RWPE1 (cell line): Measurements from ENCODE around the gene RPS6KA6.

Experiments
- CTCF ChIA-PET: fragments of 350-600 bp; sonication (Branson Sonifier 250); formaldehyde crosslinking; extraction: SDS; loops from one replicate; lab custom pipeline; 2021; lab: Yijun Ruan, JAX
- POLR2A ChIA-PET: fragments of 400-600 bp; formaldehyde crosslinking; extraction: SDS; loops from one replicate; lab custom pipeline; 2020; ENCODE audit warnings: antibody characterized with exemption; ENCODE audit not compliant: low non-redundant PET; lab: Yijun Ruan, JAX
- DNase-seq: peaks from one replicate; pipeline ENCODE4 v3.0.0; 2012; ENCODE audit warnings: low spot score
- H3K27ac ChIP-seq: fragments of 450-650 bp; 2 replicates; pipeline ENCODE4 v1.5.1; 2017
- TF ChIP-seq, protein P1 (sequence below): fragments of 450-650 bp; conservative IDR thresholded peaks from 2 replicates; pipeline ENCODE4 v1.5.1; 2017; ENCODE audit warnings: low read depth, mild to moderate bottlenecking

RPS6KA6 gene

DNA sequence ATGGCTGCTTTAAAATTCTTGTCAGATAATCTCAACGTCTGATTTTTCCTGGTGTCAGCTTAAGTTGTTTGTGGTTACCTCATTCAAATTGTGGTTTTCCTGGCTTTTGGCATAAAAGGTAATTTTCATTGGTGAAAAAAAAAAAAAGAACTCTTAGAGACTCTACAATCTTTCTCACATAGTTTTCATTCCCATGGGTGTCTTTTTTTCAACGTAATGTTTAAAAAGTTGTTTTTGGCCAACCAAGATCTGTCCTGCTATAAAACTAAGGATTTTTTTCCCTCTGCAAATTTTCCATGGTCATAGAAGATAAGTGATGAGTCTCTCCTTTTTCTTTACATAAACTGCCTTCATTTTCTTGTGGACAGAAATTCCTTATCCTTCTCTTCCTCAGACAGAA lies 28.9 kb upstream of the RPS6KA6 start:
- ChIA-PET POLR2A (no interaction called here), CTCF (no interaction called here)
- TF ChIP-seq, protein P1, sequence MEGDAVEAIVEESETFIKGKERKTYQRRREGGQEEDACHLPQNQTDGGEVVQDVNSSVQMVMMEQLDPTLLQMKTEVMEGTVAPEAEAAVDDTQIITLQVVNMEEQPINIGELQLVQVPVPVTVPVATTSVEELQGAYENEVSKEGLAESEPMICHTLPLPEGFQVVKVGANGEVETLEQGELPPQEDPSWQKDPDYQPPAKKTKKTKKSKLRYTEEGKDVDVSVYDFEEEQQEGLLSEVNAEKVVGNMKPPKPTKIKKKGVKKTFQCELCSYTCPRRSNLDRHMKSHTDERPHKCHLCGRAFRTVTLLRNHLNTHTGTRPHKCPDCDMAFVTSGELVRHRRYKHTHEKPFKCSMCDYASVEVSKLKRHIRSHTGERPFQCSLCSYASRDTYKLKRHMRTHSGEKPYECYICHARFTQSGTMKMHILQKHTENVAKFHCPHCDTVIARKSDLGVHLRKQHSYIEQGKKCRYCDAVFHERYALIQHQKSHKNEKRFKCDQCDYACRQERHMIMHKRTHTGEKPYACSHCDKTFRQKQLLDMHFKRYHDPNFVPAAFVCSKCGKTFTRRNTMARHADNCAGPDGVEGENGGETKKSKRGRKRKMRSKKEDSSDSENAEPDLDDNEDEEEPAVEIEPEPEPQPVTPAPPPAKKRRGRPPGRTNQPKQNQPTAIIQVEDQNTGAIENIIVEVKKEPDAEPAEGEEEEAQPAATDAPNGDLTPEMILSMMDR = no peak
- no peak for DNase-seq
- H3K27ac ChIP-seq = no peak overlapping the region

DNA sequence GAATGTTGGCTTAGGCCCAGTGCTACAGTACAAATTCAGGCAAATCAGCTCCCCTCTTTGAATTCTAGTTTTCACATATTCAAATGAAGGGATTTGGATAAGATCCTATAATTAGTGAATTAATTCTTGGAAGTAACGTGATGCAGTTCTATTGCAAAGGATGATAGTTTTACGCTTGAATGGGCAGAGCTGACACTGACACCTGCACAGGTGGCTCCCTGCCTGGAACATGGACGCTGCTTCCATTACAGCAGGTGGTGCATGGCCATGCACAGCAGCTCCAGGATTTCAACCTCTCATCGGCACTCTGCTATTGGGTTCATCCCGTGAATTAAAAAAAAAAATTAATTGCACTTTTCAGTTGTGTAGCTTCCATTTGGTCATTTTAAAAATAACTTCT lies 28.4 kb upstream of the RPS6KA6 start:
- ChIA-PET POLR2A (no interaction called here), CTCF (no interaction called here)
- DNase-seq = no peak
- TF ChIP-seq, protein P1 = no peak
- H3K27ac ChIP-seq = no peak overlapping the region

DNA sequence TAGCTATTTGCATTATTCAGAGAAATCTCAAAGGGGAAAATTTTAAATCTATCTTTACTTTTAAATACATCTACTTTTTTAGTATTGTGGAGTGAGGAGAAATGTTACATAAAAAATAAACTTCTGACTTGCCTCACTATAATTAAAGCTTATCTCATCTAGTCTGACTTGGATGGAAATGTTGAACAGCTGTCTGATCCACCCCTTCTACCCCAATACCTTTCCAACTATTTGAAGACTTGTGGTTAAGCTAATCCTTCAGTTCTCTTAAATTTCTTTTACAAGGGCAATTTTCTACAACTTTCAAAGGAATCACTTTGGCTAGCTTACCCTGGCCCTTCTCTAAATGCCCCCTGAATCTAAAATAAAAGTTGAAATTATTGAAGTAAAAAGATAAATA lies 17.3 kb upstream of the RPS6KA6 start:
- TF ChIP-seq, protein P1 = no peak
- no peak overlapping the region for H3K27ac ChIP-seq
- DNase-seq = no peak
- ChIA-PET POLR2A (no interaction called here), CTCF (no interaction called here)

DNA sequence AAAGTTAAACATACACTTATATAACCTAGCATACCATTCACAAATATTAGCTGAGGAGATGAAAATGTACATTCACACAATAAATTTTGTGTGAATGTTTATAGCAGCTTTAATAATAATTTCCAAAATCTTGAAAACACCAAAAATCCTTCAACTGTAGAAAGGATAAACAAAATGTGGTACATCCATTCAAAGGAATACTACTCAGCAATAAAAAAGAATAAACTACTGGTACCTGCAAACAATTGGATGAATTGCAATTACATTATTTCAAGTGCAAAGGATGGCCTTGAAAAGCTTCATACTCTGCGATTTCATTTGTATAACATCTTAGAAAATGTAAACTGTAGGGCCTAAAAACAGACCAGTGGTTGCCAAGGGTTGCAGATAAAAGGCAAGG lies 11.7 kb upstream of the RPS6KA6 start:
- no peak overlapping the region for H3K27ac ChIP-seq
- POLR2A ChIA-PET = no interaction called here
- TF ChIP-seq, protein P1 = no peak
- DNase-seq = no peak
- CTCF ChIA-PET = no interaction called here

DNA sequence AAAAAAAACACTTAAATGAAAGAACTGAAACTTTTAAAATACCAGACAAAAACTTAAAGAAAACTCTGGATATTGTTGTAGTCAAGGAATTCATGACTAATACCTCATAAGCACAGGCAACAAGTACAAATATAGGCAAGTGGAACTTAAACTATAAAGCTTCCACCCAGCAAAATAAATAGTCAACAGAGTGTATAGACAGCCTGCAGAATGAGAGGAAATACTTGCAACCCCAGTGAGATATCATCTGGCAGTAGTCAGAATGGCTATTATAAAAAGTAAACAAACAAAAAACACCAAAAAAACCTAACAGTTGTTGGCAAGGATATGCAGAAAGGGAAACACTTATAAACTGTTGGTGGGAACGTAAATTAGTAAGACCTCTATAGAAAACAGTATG lies 9.6 kb upstream of the RPS6KA6 start:
- no peak for DNase-seq
- TF ChIP-seq, protein P1 = no peak
- H3K27ac ChIP-seq = no peak overlapping the region
- POLR2A ChIA-PET = no interaction called here
- CTCF ChIA-PET = no interaction called here

DNA sequence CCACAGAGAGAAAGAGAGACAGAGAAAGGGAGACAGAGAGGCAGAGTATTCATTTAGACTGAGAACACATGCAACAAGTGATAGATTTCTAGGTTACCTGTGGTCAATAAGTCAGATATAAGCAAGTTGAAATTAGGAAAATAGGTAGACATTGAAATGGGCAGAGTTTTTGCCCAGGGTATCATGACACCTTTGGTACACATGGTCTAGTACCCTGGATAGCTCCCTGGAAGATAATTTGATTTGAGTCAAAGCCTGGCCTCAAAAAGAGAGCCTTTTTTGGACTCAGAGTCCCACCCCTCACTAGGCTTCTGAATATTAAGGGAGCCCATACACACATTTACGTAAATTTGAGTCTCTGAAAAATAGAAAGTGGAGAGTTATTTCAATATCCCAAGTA lies 4.0 kb upstream of the RPS6KA6 start:
- no peak for DNase-seq
- CTCF ChIA-PET = no interaction called here
- TF ChIP-seq, protein P1 = no peak
- H3K27ac ChIP-seq = no peak overlapping the region
- POLR2A ChIA-PET = no interaction called here

DNA sequence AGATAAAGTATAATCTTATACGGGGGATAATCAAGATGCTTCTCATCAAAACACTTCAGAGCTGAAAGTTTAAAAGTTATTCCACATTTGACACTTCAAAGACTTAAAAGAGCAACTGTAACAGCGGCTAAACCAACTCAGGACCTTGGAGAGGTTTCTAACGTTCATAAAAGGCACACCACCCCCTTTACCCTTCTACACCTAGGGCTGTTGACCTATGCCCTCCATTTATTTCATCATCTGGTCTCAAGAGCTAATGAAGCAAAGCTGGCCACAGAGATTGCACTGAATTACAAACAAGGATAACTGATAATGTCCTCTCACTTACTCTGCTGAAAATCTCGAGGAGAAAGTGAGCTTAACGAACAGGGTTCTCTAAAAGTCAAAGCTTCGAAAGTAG lies 1.1 kb upstream of the RPS6KA6 start:
- no peak overlapping the region for H3K27ac ChIP-seq
- ChIA-PET POLR2A (no interaction called here), CTCF (no interaction called here)
- TF ChIP-seq, protein P1 = no peak
- DNase-seq = no peak
